Thyroid gland (tissue), 4 donors: ENCODE results near the gene MSH5.

Experiments
- POLR2A ChIP-seq, 2 donors: fragments of 450-650 bp; IDR thresholded peaks; one replicate each; pipeline ENCODE4 v1.6.1; 2017; ENCODE audit warnings: antibody characterized with exemption in 2 of 2, mild to moderate bottlenecking in 2 of 2, moderate library complexity in 1 of 2
- TF ChIP-seq, protein P1 (sequence below), 6 experiments: fragments of 200-600 bp in 3 of 6; fragments of 450-650 bp in 3 of 6; sonication (generic) in 3 of 6; IDR thresholded peaks; one replicate each; pipeline ENCODE4 v1.5.1; 2016 to 2019; ENCODE audit warnings: antibody characterized with exemption in 6 of 6, mild to moderate bottlenecking in 2 of 6, inconsistent platforms in 1 of 6, moderate library complexity in 1 of 6

DNA sequence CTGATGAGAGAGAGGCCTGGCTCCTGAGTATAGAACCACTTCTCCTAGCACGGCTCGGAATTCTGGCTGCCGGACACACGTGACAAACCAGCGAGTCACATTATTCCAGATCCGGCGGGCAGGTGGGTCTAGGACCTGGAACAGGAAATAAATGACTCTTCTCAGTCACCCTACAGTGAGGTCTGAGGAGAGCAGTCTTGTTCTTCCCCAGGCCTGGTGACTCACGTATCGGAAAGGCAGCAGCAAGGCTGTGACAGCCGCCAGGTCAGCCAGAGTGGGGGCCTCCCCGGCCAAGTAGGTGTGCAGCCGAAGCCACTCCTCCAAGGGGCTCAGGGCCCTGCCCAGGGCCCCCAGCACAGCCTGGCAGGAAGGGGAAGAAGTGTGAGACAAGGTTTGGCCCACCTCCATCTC lies 53.0 kb downstream of the MSH5 start:
- TF ChIP-seq, protein P1, sequence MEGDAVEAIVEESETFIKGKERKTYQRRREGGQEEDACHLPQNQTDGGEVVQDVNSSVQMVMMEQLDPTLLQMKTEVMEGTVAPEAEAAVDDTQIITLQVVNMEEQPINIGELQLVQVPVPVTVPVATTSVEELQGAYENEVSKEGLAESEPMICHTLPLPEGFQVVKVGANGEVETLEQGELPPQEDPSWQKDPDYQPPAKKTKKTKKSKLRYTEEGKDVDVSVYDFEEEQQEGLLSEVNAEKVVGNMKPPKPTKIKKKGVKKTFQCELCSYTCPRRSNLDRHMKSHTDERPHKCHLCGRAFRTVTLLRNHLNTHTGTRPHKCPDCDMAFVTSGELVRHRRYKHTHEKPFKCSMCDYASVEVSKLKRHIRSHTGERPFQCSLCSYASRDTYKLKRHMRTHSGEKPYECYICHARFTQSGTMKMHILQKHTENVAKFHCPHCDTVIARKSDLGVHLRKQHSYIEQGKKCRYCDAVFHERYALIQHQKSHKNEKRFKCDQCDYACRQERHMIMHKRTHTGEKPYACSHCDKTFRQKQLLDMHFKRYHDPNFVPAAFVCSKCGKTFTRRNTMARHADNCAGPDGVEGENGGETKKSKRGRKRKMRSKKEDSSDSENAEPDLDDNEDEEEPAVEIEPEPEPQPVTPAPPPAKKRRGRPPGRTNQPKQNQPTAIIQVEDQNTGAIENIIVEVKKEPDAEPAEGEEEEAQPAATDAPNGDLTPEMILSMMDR (IDR thresholded peaks at IDR 0.05) = no peak
- no peak for TF ChIP-seq POLR2A (IDR thresholded peaks at IDR 0.05)
